Liver (tissue), 9 donors: Measurements from ENCODE around the gene NOS1. TPM values are rescaled to one million over a fixed set of nuclear protein-coding genes. Genes with fewer than 3 reads are reported as not detected.

Source experiments
- DNase-seq: peaks from one replicate; pipeline ENCODE4 v3.0.0-alpha.2; 2017; ENCODE audit warnings: low spot score
- H3K27ac ChIP-seq, 2 donors: one replicate each; pipeline ENCODE4 v1.7.0; 2013; ENCODE audit warnings: inconsistent platforms in 2 of 2, low read length in 2 of 2, control low read depth in 1 of 2, low read depth in 1 of 2, mild to moderate bottlenecking in 1 of 2
- H3K27me3 ChIP-seq, 4 donors: one replicate each; pipeline versions ENCODE4 v1.6.1 to v1.7.0; 2013; ENCODE audit warnings: low read length in 3 of 4, inconsistent platforms in 1 of 4, mild to moderate bottlenecking in 1 of 4, moderate library complexity in 1 of 4; ENCODE audit not compliant: control insufficient read depth in 4 of 4, insufficient read depth in 4 of 4
- H3K36me3 ChIP-seq, 4 donors: one replicate each; pipeline versions ENCODE4 v1.6.1 to v1.7.0; 2013; ENCODE audit warnings: low read length in 3 of 4, mild to moderate bottlenecking in 3 of 4, low read depth in 1 of 4, moderate library complexity in 1 of 4; ENCODE audit not compliant: control insufficient read depth in 4 of 4, insufficient read depth in 3 of 4
- H3K4me1 ChIP-seq, 4 donors: one replicate each; pipeline versions ENCODE4 v1.6.1 to v1.7.0; 2013; ENCODE audit warnings: low read length in 3 of 4, mild to moderate bottlenecking in 3 of 4, moderate library complexity in 1 of 4; ENCODE audit not compliant: control insufficient read depth in 4 of 4, insufficient read depth in 4 of 4
- H3K4me3 ChIP-seq, 3 donors: one replicate each; pipeline versions ENCODE4 v1.6.1 to v1.7.0; 2013; ENCODE audit warnings: low read length in 3 of 3, control low read depth in 1 of 3, low read depth in 1 of 3, mild to moderate bottlenecking in 1 of 3
- H3K9ac ChIP-seq, 2 donors: one replicate each; pipeline ENCODE4 v1.7.0; 2013; ENCODE audit warnings: low read length in 2 of 2, mild to moderate bottlenecking in 2 of 2, moderate library complexity in 2 of 2, control low read depth in 1 of 2, low read depth in 1 of 2
- H3K9me3 ChIP-seq, 4 donors: one replicate each; pipeline versions ENCODE4 v1.6.1 to v1.7.0; 2013; ENCODE audit warnings: low read length in 3 of 4; ENCODE audit not compliant: control insufficient read depth in 4 of 4
- CTCF ChIP-seq: fragments of 150-350 bp; IDR thresholded peaks from 2 replicates; pipeline ENCODE4 v1.5.1; 2017; ENCODE audit warnings: improper control_type of control experiment, low read depth, low read length; ENCODE audit not compliant: missing input control
- FOXA2 ChIP-seq: IDR thresholded peaks from 2 replicates; pipeline ENCODE4 v1.6.1; 2016; ENCODE audit warnings: antibody characterized with exemption
- GABPA ChIP-seq, 2 donors: IDR thresholded peaks in 1 of 2; conservative IDR thresholded peaks in 1 of 2; 2 replicates each; pipeline ENCODE4 v1.6.1; 2016; ENCODE audit warnings: antibody characterized with exemption in 2 of 2, mild to moderate bottlenecking in 1 of 2, moderate library complexity in 1 of 2
- HNF4A ChIP-seq, 2 donors: conservative IDR thresholded peaks; 2 replicates each; pipeline ENCODE4 v1.6.1; 2016; ENCODE audit warnings: antibody characterized with exemption in 2 of 2, mild to moderate bottlenecking in 2 of 2
- JUND ChIP-seq, 2 donors: IDR thresholded peaks; 2 replicates each; pipeline ENCODE4 v1.6.1; 2016; ENCODE audit warnings: antibody characterized with exemption in 2 of 2
- NR2F2 ChIP-seq: IDR thresholded peaks from 2 replicates; pipeline ENCODE4 v1.6.1; 2016; ENCODE audit warnings: antibody characterized with exemption
- RAD21 ChIP-seq, 2 donors: IDR thresholded peaks; 2 replicates each; pipeline ENCODE4 v1.6.1; 2016; ENCODE audit warnings: antibody characterized with exemption in 2 of 2, mild to moderate bottlenecking in 2 of 2
- REST ChIP-seq: IDR thresholded peaks from 2 replicates; pipeline ENCODE4 v1.6.1; 2016; ENCODE audit warnings: antibody characterized with exemption, mild to moderate bottlenecking
- RXRA ChIP-seq, 2 donors: IDR thresholded peaks; 2 replicates each; pipeline ENCODE4 v1.6.1; 2017 to 2018; ENCODE audit warnings: antibody characterized with exemption in 2 of 2, mild to moderate bottlenecking in 1 of 2
- TAF1 ChIP-seq: conservative IDR thresholded peaks from 2 replicates; pipeline ENCODE4 v1.6.1; 2016; ENCODE audit warnings: antibody characterized with exemption, mild to moderate bottlenecking
- YY1 ChIP-seq: IDR thresholded peaks from 2 replicates; pipeline ENCODE4 v1.6.1; 2016; ENCODE audit warnings: antibody characterized with exemption, mild to moderate bottlenecking
- WGBS: extraction: QIAGEN DNeasy Blood & Tissue Kit; methylation state at CpG from one replicate; pipeline ENCODE4 v1.1.7; 2013; 5-methylcytosine and 5-hydroxymethylcytosine counted together
- polyA plus RNA-seq, 2 donors: library from polyadenylated mRNA; stranded (reverse) in 1 of 2; unstranded in 1 of 2; fragments of 200-250 nt in 1 of 2; fragments of >200 nt in 1 of 2; fragmentation: Nextera tagmentation in 1 of 2; extraction: Ambion mirVana in 1 of 2; gene quantifications; one replicate each; pipeline versions ENCODE4 v1.2.1 to v1.2.3, GENCODE V29; 2013 to 2015
- total RNA-seq, 2 donors: library from RNA; depleted of rRNA; stranded (reverse); fragments of >200 nt; gene quantifications; one replicate each; pipeline ENCODE4 v1.2.3, GENCODE V29; 2014
- donor health status: healthy.
- donor health status: healthy.
- donor health status: healthy.
- donor health status: healthy.
- donor health status: healthy.

NOS1 gene
- total and polyA plus RNA-seq, 4 donors: under 0.01 to 0.08 (median 0.01) TPM; not detected in 1

- peaks cover 0 to 10% (median 8%) of the 10 kb centered on the region in 4 donors for H3K4me1 ChIP-seq
- DNase-seq: no peak
- no peaks in the 10 kb centered on the region for H3K27me3 ChIP-seq
- no peak overlapping the region for H3K4me3 ChIP-seq
- H3K9me3 ChIP-seq: peaks cover 0 to 6% (median 0%) of the 10 kb centered on the region in 4 donors
- no peak overlapping the region for H3K9ac ChIP-seq
- no peak for TF ChIP-seq CTCF
- H3K27ac ChIP-seq: no peak overlapping the region
- H3K36me3 ChIP-seq: no peaks in the 10 kb centered on the region
- WGBS: 93% methylated on average over 7 of the region's 7 CpGs
Observed at GRCh38 chr12:117393656-117394055, 32.2 kb upstream of the NOS1 start.

GRCh38 chr12:117390866-117391265, 29.4 kb upstream of the NOS1 start:
- Histone ChIP-seq H3K4me1 (peaks cover 0 to 10% (median 8%) of the 10 kb centered on the region in 4 donors), H3K36me3 (no peaks in the 10 kb centered on the region), H3K9ac (no peak overlapping the region), H3K27ac (no peak overlapping the region), H3K4me3 (no peak overlapping the region), H3K9me3 (no peaks in the 10 kb centered on the region), H3K27me3 (no peaks in the 10 kb centered on the region)
- 95% methylated on average over 5 of the region's 5 CpGs for WGBS
- no peak for DNase-seq
- TF ChIP-seq GABPA (IDR thresholded peaks at IDR 0.05 in 1 of 2, conservative IDR thresholded peaks at IDR 0.05 in 1 of 2): no peak
- no peak for TF ChIP-seq CTCF
- no peak for TF ChIP-seq YY1
- no peak for TF ChIP-seq NR2F2
- TF ChIP-seq TAF1: no peak

GRCh38 chr12:117388951-117389446, 27.6 kb upstream of the NOS1 start:
- Histone ChIP-seq H3K27ac (no peak overlapping the region), H3K27me3 (no peaks in the 10 kb centered on the region), H3K36me3 (no peaks in the 10 kb centered on the region), H3K4me3 (no peak overlapping the region), H3K9me3 (no peaks in the 10 kb centered on the region), H3K9ac (no peak overlapping the region), H3K4me1 (peaks cover 0 to 10% (median 8%) of the 10 kb centered on the region in 4 donors)
- 85% methylated on average over 9 of the region's 9 CpGs for WGBS
- no peak for DNase-seq
- TF ChIP-seq REST: no peak
- TF ChIP-seq YY1: no peak
- no peak for TF ChIP-seq RAD21 (IDR thresholded peaks at IDR 0.05)
- no peak for TF ChIP-seq FOXA2
- no peak for TF ChIP-seq GABPA (IDR thresholded peaks at IDR 0.05 in 1 of 2, conservative IDR thresholded peaks at IDR 0.05 in 1 of 2)
- TF ChIP-seq RXRA (IDR thresholded peaks at IDR 0.05): no peak
- no peak for TF ChIP-seq JUND (IDR thresholded peaks at IDR 0.05)
- TF ChIP-seq HNF4A (conservative IDR thresholded peaks at IDR 0.05): no peak
